ENCODE measurements around the gene ERI3. TPM values are rescaled to one million over a fixed set of nuclear protein-coding genes. Genes with fewer than 3 reads are reported as not detected.

Gene ERI3
- total RNA-seq, 1 donor from 2014 or later: 37.9 TPM

DNA sequence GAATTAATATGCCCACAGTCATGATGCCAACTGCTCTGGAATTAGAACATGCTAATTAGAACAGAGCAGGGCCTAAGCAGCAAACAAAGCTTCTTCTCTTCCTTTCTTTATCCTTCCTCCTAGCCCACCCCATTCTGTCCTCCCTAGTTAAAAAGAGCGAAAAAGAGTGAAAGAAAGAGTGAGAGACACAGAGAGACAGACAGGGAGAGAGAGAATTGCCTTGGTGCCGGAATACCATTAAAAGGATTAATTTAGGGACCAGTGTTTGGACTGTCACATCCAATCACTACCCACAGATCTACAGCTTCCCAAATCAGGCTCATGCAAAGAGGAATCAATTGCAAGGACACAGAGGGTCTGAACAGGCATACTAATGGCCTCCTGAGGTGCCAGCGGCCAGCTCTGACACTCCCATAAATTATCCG lies 7.0 kb downstream of the ERI3 start:
- Mint-ChIP-seq H3K4me3 (no peak overlapping the region), H3K27ac (no peak overlapping the region), H3K27me3 (no peaks in the 10 kb centered on the region), H3K4me1 (peaks cover 14% of the 10 kb centered on the region), H3K9me3 (no peaks in the 10 kb centered on the region), H3K36me3 (ENCODE audit: low read depth) (peaks cover 11% of the 10 kb centered on the region)
- ATAC-seq (ENCODE audit: low read depth) (no peak), DNase-seq (no peak)
- TF ChIP-seq, protein P1, sequence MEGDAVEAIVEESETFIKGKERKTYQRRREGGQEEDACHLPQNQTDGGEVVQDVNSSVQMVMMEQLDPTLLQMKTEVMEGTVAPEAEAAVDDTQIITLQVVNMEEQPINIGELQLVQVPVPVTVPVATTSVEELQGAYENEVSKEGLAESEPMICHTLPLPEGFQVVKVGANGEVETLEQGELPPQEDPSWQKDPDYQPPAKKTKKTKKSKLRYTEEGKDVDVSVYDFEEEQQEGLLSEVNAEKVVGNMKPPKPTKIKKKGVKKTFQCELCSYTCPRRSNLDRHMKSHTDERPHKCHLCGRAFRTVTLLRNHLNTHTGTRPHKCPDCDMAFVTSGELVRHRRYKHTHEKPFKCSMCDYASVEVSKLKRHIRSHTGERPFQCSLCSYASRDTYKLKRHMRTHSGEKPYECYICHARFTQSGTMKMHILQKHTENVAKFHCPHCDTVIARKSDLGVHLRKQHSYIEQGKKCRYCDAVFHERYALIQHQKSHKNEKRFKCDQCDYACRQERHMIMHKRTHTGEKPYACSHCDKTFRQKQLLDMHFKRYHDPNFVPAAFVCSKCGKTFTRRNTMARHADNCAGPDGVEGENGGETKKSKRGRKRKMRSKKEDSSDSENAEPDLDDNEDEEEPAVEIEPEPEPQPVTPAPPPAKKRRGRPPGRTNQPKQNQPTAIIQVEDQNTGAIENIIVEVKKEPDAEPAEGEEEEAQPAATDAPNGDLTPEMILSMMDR (IDR thresholded peaks at IDR 0.05): no peak
- ChIA-PET POLR2A (no interaction called here), CTCF (no interaction called here)
- intact Hi-C loops (cut with micrococcal nuclease): no loop called here

GRCh38 chr1:44347280-44347679 lies 7.8 kb downstream of the ERI3 start:
- Mint-ChIP-seq H3K9me3 (no peaks in the 10 kb centered on the region), H3K27me3 (no peaks in the 10 kb centered on the region), H3K4me1 (peaks cover 10% of the 10 kb centered on the region), H3K27ac (no peak overlapping the region), H3K36me3 (ENCODE audit: low read depth) (peaks cover 11% of the 10 kb centered on the region), H3K4me3 (no peak overlapping the region)
- intact Hi-C loops (cut with micrococcal nuclease): no loop called here
- TF ChIP-seq, protein P1 (IDR thresholded peaks at IDR 0.05): no peak
- ChIA-PET POLR2A (no interaction called here), CTCF (no interaction called here)
- DNase-seq (no peak), ATAC-seq (ENCODE audit: low read depth) (no peak)

GRCh38 chr1:44346878-44347277 lies 8.2 kb downstream of the ERI3 start:
- H3K27ac Mint-ChIP-seq: no peak overlapping the region
- H3K9me3 Mint-ChIP-seq: no peaks in the 10 kb centered on the region
- ATAC-seq (ENCODE audit: low read depth): no peak
- peaks cover 12% of the 10 kb centered on the region for H3K36me3 Mint-ChIP-seq (ENCODE audit: low read depth)
- ChIA-PET CTCF (no interaction called here), POLR2A (no interaction called here)
- TF ChIP-seq, protein P1 (IDR thresholded peaks at IDR 0.05): no peak
- H3K27me3 Mint-ChIP-seq: no peaks in the 10 kb centered on the region
- H3K4me1 Mint-ChIP-seq: peaks cover 6% of the 10 kb centered on the region
- DNase-seq: no peak
- intact Hi-C loops (cut with micrococcal nuclease): no loop called here
- no peak overlapping the region for H3K4me3 Mint-ChIP-seq

DNA sequence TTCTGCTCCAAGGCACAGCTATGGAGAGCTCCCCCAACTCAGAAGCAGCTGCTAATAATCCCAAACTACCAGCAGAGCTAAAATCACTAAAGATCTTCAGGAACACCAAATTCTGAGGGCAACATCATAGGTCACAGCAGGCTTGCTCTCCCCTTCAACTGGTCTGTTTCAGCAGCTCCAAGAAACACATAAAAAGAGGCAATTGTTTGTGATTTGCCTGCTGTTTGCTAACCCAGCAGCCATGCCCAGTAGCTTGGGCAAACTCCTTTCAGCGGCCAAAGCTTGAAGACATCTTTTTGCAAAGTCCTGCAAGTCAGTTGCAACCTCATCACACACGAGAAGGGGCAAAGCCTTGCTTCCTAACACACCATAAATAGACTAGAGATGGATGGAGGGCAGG lies 8.9 kb downstream of the ERI3 start:
- Mint-ChIP-seq H3K36me3 (ENCODE audit: low read depth) (peaks cover 13% of the 10 kb centered on the region), H3K4me3 (no peak overlapping the region), H3K27ac (no peak overlapping the region), H3K27me3 (no peaks in the 10 kb centered on the region), H3K9me3 (no peaks in the 10 kb centered on the region), H3K4me1 (peaks cover 6% of the 10 kb centered on the region)
- no peak for DNase-seq
- TF ChIP-seq, protein P1 (IDR thresholded peaks at IDR 0.05): no peak
- CTCF ChIA-PET: no interaction called here
- POLR2A ChIA-PET: interaction anchor here (0.6 kb wide), 1 partner anchor 15 kb away, joined by 3 read pairs; no protein-coding TSS in a partner anchor
- ATAC-seq (ENCODE audit: low read depth): no peak
- intact Hi-C loops (cut with micrococcal nuclease): no loop called here

- peaks cover 8% of the 10 kb centered on the region for H3K4me1 Mint-ChIP-seq
- CTCF ChIA-PET: no interaction called here
- no peak overlapping the region for H3K27ac Mint-ChIP-seq
These were observed 9.8 kb downstream of the ERI3 start for GRCh38 chr1:44345187-44345775.

More at GRCh38 chr1:44345187-44345775, 9.8 kb downstream of the ERI3 start:
- no peak for DNase-seq
- H3K9me3 Mint-ChIP-seq: no peaks in the 10 kb centered on the region
- TF ChIP-seq, protein P1 (IDR thresholded peaks at IDR 0.05): no peak
- POLR2A ChIA-PET: no interaction called here
- H3K36me3 Mint-ChIP-seq (ENCODE audit: low read depth): peaks cover 17% of the 10 kb centered on the region
- no peaks in the 10 kb centered on the region for H3K27me3 Mint-ChIP-seq
- no peak for ATAC-seq (ENCODE audit: low read depth)
- no peak overlapping the region for H3K4me3 Mint-ChIP-seq
- intact Hi-C loops (cut with micrococcal nuclease): no loop called here
